Epithelial cell of prostate (primary cell): ENCODE measurements around the gene TBX3.

ENCODE experiments used
- DNase-seq: peaks from one replicate; pipeline ENCODE4 v3.0.0-alpha.2; 2011; ENCODE audit warnings: low read depth, low spot score
- H3K27ac ChIP-seq: fragments of 450-650 bp; 2 replicates; pipeline ENCODE4 v1.5.1; 2017; ENCODE audit warnings: mild to moderate bottlenecking

TBX3 gene

DNA sequence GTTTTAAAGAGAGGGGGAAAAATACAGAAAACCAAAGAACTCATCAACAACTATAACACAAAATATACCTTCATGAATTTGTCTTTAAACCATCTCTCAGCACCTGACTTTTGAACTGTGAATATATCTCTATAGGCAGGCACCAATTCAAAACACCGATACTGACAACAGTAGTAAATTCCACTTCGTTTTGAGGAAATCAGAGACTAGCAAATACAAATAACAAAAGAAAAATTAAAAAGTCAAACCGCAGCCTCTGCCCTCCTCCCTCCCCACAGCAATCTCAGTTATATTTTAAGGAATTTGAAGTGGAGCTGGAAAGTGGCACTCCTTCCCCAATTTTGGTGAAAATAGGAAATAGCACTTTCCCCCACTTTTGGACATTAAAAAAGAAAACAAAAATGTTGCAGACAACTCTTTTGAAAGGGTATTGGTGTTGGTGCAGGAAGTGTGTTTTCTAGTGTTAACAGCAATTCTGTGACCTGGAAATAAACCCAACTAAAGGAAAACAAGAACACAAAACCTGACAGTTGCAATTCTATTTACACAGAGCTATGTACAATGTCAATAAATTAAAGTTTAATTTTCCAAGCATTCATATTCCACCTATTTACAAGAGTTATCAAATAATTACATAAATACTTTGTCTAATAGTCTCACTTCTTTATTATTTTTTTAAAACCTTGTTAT is 13.5 kb downstream of the TBX3 start:
- no peak for DNase-seq
- H3K27ac ChIP-seq: peak overlapping the region; percentile 96

DNA sequence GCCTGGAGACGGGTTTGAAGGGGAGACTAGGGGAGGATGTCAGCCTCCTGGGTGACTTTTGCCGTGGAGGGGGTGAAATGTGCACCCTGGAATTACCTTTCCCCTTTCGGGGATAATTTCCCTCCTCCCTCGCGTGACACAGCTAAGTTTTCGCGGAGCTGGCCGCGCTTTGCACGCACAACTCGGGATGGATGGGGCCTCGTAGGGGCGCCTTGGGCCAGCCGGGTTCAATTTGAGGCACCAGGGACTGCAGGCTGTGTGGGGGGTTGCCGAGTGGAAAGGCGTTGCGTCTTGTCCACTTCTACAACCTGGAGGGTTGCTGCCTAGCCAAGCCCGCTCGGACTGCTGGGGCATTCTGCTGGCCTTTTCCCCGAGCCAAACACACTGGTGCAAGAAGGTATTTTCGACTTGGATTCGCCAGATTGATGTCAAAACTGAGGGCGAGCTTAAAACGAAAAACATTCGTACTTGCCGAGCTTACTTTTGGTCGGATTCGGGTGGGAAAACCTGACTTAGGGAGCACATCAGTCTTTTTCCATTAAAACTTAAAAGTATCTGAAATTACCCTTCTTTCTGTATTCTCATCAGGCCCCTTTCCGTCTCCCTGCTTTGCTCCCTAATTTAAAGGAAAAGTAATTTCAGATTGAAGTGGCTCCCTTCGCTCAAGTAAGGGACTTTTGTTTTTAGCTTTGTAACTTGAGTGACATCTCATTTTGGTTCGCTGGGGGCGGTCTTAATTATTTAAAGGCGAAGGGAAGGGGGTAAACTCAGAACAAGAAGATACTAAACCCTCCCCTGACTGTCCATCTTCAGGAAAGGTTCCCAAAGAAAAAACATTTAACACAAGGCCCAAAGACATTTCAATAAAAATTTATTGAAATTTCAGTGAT is 14.3 kb downstream of the TBX3 start:
- DNase-seq: no peak
- peak overlapping the region; percentile 96 for H3K27ac ChIP-seq

DNA sequence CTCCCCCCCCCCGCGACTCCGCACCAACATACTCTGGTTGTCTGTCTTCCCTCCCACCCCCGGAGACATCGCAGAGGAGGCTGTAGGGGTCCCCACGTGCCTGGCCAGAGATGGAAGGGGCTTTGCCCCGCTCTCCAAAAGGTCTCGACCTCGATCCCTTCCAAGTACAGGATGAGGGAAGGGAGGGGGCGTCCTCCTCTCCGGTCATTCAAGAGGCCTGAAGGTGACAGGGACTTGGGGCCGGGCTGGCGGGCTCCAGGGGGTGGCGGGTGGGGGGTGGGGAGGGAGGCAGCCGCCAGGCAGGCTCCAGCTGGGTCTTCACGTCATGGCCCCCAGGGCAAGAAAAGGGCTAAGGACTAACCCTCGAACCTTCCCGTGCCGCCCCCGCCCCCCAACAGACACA is 15.1 kb downstream of the TBX3 start:
- peak overlapping the region; percentile 96 for H3K27ac ChIP-seq
- no peak for DNase-seq

DNA sequence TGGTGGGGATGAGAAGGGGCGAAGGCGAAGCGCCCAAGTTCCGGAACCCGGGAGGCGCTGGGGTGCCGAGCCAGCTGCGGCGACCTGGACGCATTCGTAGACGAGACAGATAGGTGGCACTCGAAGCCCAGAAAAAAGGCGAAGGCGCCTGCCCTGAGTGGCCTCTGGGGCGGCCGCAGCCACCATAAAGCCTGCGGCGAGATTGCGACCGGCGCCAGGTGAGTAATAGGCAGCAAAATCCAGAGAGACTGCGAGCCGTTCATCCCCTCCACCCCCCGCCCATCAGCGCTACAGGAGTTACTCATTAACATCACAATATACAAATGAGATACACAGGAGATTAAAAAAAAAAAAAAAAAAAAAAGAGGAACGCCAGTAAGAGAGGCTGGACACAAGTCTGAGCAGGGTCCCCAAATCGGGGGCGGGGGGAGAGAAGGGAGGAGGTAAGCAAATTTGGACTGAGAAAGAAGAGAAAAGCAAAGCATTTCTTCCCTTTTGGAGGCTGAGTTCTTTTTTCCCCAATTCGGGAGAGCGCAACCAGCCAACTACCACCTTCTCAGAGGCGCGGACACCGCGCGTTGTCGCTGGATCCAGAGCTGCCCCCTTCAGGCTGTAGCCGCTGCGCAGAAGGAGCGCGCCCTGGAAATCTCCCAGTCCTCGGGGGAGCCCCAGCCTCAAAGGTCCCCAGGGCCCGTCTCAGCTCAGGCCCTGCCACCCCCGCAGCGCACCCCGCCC is 15.7 kb downstream of the TBX3 start:
- peak; percentile 84 for DNase-seq
- H3K27ac ChIP-seq: peak overlapping the region; percentile 96

DNA sequence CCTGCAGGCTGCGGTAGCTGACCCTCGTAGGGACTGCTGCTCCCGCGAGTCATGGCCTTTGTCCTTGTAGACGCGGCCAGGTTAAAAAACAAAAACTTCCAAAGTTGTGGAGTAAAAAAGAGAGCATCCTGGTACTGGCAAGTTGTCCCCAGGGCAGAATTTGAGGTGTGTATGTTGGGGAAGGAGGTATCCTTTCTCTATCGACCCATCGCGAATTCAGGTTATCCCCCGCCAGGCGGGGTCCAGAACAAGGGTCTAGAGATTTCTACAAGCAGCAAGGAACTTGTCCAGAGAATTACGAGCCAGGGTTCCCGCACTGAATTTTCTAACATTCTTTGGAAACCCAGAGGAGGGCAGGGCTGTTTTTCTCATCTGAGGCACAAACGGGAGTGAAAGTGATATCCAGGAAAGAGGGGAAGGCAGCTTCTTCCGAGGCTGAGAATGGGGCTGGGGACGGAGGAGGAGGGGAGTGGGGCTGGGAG is 16.3 kb downstream of the TBX3 start:
- peak overlapping the region; percentile 96 for H3K27ac ChIP-seq
- no peak for DNase-seq

DNA sequence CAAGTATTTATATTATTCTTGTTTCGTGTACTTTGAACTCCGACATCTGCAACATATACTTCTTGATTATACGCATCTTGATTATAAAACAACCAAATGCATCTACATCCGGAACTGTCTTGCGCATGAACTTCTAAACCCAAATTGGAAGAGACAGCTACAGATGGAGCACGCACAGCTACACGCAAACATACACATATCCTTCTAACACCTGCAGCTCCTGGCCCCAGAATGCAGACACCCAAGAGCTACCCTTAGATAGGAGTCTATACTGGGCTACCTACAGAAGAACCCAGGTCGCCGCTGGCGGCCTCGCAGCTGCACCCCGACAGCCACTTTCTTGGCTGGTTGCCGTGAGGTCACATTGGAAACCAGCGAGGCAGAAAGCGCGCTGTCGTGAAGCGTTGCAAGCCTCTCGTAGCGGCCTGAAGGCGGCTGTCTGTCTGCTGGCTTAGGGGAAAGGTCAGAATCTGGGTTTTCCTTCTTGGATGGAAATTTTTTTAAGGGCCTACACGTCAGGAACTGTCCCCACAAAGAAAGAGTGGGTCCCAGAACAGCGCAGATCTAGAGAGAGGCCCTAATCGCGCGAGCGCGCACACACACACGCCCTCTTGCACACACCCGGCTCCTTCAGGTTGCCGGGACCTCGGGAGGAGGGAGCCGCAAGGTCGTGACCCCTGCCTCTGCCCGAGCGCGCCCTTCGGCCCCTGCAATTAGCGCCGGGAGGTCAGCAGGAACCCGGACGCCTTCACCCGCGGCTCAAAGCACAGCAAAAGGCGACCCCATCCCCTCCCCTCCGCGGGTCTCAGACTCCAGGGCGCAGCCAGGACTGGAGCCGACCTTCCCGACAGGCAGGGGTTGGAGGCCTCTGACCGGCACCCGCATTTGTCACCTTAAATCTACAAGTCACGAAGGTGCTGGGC is 17.0 kb downstream of the TBX3 start:
- H3K27ac ChIP-seq: peak overlapping the region; percentile 96
- DNase-seq: no peak

DNA sequence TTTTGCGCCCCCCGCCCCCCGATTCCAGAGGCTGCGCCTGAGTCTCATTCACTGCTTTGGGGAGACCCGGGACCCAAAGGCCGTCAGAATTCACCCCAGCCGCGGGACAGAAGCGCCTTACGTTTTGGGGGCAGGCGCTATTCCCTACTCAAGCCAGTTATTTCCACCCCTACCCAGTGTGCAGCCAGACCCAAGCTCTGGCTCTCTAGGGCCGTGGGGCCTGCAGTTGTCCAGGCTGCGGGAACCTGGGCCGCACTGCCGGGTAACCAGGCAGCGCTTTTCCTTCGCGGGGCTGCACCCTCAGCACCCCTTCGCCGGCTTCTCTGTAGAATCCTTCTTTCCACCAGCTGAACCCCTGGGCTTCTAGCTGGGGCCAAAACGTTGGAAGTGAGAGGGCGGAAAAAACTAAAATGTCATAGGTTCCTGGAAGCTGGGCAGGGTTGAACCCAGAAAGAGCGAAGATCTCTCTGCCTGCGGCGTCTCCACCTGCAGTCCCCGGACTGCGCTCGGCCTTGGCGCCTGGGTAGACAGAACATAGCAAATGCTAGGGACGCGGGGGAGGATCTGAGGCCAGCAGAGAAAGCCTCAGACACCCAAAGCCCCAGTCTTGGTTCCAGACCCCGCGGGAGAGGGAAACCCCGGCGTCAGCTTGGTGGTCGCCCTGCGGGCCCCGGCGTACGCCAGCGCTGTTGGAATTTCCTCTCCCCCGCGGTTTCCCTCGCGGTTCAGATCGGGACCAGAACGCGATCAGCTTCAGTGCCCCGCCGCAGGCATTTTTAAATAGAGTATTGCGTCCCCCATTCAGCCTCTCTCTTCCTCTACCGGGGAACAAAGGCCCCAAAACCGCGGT is 18.3 kb downstream of the TBX3 start:
- no peak for DNase-seq

DNA sequence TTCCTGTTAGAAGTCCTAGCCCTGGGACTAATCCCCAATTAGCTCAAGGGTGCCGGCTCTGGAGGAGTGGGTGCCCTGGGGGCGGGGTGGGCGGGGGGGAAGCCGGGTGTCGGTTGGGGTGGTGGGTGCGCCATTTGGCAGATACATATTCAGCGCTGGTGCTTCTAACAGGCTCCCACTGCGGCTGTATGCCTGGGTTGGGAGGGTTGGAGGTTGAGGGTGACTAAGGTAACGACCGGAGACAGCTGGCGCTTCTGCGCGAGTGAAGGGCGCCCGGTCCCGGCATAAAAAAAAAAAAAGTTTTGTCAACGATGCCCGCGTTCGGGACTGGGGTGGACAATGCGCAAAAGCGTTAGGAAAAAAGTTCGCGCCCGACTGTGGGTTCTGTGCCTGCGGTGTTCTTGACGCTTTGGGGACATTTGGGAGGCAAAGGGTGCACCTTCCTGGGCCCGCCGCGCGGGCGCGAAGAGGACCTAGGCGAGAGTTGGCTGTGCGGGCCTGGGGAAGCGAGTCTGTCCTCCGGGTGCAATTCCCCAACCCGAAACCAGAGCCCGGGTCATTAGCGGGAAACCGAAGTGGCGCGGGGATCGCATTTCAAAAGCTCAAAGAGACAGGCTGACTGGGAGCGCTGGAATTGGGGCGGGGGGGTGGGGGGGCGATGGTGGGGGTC is 19.2 kb downstream of the TBX3 start:
- DNase-seq: no peak
- H3K27ac ChIP-seq: no peak overlapping the region

More for the DNA sequence above, 18.3 kb downstream of the TBX3 start:
- peak overlapping the region; percentile 28 for H3K27ac ChIP-seq

DNA sequence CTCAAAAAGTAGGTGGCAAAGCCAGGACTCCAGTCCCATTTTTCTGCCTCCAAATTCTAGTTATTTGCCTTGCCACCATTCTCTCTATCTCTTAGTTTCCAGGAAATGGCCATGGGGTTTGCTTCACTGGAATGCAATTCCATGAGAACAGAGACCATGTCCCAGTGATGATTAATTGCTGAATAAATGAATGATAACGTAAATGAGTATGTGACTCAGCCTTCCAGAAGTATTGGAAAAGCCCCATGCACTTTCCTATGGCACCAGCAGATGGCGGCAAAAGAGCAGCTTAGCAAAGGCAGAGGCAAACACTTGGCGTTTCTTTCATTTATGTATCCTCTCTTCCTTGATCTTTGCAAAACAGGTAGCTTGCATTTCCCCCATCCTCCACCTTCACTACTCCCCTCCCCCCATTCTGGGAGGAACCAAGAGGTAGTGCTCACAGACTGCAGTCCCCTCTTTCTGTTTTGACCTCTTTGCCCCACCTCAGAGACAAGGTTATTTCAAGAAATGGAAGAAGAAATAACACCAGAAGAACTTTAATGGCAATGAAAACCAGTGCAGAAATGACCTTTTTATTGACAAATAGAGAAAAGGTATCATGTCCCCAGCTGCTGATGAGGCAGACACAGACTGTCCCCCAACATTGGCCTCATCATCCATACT is 21.3 kb downstream of the TBX3 start:
- peak; percentile 65 for DNase-seq
- peak overlapping the region; percentile 46 for H3K27ac ChIP-seq

DNA sequence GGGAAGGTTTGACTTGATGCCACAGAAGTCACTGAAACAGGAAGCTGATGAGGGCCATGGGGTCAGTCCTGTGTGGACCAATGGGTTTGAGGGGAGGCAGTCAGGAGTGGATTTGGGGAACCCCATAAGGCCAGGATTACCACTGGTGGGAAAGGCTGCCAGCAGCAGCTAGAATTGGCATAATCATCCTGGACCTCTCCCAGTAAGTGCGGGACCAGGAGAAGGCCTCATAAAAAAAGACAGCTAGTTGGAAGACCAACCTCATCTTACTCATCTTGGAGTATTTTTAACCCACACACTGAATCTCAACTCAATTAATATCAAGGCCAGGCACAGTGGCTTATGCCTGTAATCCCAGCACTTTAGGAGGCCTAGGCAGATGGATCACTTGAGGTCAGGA is 22.7 kb downstream of the TBX3 start:
- DNase-seq: no peak
- no peak overlapping the region for H3K27ac ChIP-seq

DNA sequence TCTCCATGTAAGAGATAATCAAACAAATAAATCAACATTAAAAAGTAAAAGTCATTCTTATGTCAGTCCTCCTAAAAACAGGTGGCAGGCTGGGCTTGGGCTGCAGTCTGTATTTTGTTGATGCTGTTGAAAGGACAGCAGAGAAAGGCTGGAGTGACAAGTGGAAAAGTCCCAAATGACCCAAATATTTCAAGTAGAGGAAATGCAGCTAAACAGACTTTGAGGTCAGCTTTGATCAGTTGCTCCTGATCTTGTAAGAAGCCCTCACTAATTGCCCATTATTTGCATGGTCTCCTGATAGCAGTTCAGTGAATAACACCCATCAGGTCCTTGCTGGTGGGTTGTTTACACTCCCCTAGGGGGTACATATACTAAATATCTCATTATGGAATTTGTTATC is 24.9 kb downstream of the TBX3 start:
- no peak for DNase-seq
- no peak overlapping the region for H3K27ac ChIP-seq

DNA sequence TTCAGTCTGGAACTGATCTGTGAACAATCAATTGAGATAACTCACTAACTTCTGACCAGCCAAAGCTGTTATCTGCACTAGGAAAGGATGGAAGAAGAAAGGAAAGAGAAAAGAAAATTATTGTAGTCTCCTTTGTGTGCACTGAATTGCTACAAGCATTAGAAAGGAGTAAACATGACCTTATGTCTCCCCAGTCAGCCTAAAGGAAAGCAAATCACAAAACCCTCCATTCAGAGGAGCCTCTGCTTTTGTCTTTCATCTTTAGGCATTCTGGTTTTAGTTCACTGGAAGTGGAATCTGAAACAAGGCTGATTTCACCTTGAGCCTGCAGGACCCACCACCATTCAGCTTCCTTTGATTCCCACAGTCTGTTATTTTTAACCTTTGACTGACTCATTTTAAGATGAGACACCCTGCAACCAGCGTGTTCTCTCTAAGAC is 26.0 kb downstream of the TBX3 start:
- no peak for DNase-seq
- H3K27ac ChIP-seq: no peak overlapping the region

DNA sequence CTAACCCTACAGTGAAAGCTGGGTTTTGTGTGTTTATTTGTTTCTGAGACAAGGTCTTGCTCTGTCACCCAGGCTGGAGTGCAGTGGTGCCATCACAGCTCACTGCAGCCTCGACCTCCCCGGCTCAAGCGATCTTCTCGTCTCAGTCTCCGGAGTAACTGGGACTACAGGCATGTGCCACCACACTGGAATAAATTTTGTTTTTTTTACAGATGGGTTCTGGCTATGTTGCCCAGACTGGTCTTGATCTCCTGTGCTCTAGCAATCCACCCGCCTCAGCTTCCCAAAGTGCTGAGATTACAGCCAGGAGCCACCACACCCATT is 26.4 kb downstream of the TBX3 start:
- no peak overlapping the region for H3K27ac ChIP-seq
- no peak for DNase-seq

DNA sequence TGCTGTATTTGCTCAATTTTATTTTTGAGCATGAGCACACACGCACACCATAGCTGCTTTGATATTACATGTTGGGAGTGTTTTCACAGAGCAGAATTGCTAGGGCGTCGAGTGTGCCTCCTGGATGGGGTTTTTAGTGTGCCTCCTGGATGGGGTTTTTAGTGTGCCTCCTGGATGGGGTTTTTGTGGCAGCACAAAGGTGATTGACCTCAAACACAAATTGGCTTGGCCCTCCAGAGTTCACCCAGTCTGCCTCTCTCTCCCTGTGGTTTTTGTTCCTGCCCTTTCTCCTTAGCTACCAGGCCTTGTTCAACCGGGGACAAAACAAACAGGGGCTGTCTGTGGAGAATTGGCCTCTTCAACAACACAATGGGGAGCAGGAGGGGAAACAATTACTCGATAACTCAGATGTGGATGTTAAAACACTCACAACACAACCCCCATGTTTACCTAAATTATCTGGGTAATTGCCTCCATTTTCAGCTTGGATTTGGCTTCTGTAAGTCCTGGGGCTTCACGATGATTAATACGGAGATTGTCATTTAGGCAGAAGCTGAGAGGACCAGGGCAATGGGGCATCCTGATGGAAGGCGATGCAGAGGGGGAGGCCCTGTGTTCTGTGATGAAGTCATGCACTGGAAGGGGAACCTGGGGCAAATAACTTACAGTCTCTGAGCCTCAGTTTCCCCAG is 26.9 kb downstream of the TBX3 start:
- DNase-seq: no peak
- no peak overlapping the region for H3K27ac ChIP-seq

DNA sequence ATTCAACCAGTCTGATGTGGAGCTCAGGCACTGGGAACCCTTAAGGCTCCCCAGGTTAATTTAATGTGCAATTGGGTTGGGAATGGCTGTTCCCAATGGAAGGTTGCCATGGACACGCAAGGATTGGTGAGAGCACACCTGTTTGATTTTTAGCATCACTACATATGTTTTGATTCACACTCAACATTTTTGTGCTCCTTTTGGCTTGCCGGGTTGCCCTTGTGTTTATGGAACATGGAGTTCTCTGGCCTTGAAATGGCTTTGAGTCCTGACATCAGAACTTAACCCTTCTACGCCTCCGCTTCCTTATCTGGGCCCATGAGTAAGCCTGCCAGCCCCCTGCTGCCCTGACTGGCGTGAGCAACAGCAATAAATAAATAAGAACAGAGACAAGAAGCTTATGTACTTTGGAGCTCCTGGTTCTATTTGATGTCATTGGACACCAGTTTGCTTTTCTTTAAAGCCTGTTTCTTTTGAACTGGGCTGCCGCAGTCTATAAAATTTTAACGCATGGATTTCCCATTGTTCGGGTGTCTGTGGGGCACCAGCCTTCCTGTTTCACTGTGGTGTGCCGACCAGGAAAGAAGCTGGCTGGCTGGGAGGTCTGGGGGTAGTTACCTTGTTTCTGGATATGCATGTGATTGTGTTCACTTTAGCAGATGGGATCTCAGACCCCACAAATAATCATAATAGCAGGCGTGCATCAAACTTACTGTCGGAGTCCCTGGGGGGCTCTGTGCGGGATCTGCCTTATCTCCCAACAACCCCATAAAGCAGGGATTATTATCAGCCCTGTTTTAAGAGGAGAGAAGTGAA is 27.8 kb downstream of the TBX3 start:
- DNase-seq: no peak
- no peak overlapping the region for H3K27ac ChIP-seq

DNA sequence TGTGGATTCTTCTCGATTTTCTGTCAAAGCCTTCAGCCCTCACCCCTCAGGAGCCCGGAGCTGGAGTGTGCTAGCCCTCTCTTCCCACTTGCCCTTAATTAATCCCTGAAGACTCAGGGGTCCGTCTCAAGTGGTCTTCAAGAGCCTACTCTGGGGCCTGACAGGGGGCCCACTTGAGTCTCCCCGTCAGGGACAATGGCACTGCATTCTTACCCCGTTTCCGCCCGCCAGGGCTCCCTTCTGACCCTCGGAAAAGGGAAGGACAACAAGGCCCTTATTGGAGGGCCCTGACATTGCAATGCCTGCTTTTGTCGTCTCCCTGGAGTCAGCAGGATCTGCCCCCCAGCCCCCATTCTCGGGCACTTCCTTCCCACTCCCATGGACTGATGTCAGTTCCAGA is 34.4 kb downstream of the TBX3 start:
- H3K27ac ChIP-seq: no peak overlapping the region
- no peak for DNase-seq

DNA sequence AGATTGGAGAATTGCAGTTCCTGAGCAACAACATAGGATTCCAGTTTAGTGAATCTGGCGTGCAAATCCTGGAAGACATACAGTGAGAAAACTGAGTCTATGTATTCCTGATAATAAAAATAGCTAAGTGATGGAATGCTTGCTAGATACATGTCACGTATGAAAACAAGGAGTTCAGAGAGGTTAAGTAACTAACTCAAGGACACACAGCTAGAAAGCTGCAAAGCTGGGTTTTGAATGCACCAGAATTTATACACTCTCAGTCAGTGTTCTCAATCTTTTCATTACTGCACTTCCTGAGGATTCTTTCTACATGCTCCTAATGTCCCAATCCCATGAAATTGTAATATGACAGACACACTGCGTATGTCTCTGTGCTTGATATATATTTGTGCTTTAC is 35.3 kb downstream of the TBX3 start:
- H3K27ac ChIP-seq: no peak overlapping the region
- no peak for DNase-seq
